Gastroesophageal sphincter (tissue), 3 donors: Measurements from ENCODE around the gene MRPL14.

Source experiments
- CTCF ChIP-seq, 4 experiments: fragments of 200-600 bp in 2 of 4; fragments of 450-650 bp in 2 of 4; sonication (generic) in 1 of 4; IDR thresholded peaks; one replicate each; pipeline ENCODE4 v1.5.1; 2017 to 2019; ENCODE audit warnings: antibody characterized with exemption in 4 of 4, mild to moderate bottlenecking in 2 of 4, moderate library complexity in 2 of 4
- EP300 ChIP-seq: sonication (generic); formaldehyde crosslinking; IDR thresholded peaks from one replicate; pipeline ENCODE4 v1.6.1; 2017; ENCODE audit warnings: antibody characterized with exemption, mild to moderate bottlenecking
- POLR2A ChIP-seq, 2 donors: fragments of 450-650 bp; IDR thresholded peaks; one replicate each; pipeline ENCODE4 v1.6.1; 2017; ENCODE audit warnings: antibody characterized with exemption in 2 of 2, mild to moderate bottlenecking in 2 of 2, moderate library complexity in 1 of 2

- TF ChIP-seq POLR2A (IDR thresholded peaks at IDR 0.05) (no peak), CTCF (IDR thresholded peaks at IDR 0.05) (no peak), EP300 (no peak)
These were observed 59.8 kb downstream of the MRPL14 start for GRCh38 chr6:44067173-44068139.
